GM13976 (cell line): ENCODE measurements around the gene TEX44.

ENCODE experiments used
- DNase-seq: peaks from one replicate; pipeline ENCODE4 v3.0.0; 2012; ENCODE audit warnings: low spot score
- in situ Hi-C: fragments of 300-500 bp; cut with MboI; formaldehyde crosslinking; loops from one replicate; pipeline ENCODE4 v1.12.0; 2022; ENCODE audit warnings: low sequenced_read_pairs, mixed read lengths, inconsistent platforms; ENCODE audit not compliant: unreplicated experiment
- TF ChIP-seq, protein P1 (sequence below): IDR thresholded peaks from 2 replicates; pipeline ENCODE4 v1.5.1; 2012; ENCODE audit warnings: borderline replicate concordance, mild to moderate bottlenecking; ENCODE audit not compliant: insufficient read depth; ENCODE audit errors: extremely low read depth, missing control alignments, control extremely low read depth

TEX44 gene

DNA sequence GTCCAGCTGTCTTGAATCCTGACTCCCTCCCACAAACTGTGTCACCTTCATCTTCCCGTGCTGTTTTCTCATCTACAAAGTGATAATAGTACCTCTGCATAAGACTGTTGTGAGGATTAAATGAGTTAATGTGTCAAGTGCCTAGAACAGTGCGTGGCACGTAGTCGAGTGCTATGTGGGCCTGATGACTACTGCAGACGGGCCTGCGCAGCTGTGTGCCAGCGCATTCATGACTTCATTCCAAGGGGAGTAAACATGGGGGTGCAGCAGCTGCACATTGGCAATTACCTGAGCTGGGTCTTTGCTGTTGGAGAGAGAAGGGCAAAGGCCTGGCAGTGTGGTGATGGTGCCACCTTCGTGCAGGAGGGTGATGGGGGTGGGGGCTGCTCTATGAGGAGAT is 5.0 kb downstream of the TEX44 start:
- in situ Hi-C loops: no loop called here
- TF ChIP-seq, protein P1, sequence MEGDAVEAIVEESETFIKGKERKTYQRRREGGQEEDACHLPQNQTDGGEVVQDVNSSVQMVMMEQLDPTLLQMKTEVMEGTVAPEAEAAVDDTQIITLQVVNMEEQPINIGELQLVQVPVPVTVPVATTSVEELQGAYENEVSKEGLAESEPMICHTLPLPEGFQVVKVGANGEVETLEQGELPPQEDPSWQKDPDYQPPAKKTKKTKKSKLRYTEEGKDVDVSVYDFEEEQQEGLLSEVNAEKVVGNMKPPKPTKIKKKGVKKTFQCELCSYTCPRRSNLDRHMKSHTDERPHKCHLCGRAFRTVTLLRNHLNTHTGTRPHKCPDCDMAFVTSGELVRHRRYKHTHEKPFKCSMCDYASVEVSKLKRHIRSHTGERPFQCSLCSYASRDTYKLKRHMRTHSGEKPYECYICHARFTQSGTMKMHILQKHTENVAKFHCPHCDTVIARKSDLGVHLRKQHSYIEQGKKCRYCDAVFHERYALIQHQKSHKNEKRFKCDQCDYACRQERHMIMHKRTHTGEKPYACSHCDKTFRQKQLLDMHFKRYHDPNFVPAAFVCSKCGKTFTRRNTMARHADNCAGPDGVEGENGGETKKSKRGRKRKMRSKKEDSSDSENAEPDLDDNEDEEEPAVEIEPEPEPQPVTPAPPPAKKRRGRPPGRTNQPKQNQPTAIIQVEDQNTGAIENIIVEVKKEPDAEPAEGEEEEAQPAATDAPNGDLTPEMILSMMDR: no peak
- no peak for DNase-seq

DNA sequence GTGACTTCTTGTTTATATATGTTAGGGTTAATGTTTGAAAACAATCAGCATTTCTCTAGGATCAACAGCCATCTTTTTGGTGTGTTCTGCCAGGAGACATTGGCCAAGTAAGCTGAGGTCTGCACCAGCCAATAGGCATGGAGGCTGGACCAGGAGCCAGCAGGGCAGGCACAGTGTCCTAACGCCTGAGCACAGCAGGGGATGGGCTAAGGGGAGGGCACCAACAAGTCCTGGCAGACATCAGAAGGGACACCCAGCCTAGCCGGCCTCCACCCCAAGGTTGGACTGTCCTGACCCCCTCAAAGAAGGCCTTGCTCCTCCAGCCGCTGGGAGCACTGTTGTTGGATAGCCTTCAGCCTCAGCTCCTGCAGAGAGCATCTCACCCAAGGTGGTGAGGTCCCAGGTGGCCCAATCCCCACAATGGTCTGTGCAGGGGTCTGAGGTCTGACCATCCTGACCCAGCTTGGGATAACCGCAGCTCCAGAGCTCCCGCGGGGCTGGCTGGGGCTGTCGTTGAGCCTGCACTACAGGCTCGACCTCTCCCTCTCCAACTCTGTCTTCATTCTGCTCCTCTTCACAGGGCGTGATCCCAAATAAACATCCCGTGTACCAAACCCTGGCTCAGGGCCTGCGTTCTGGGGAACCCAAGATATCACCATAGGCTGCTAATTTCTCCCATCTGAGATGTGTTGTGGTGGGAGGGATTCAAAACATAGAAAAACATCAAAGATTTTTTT is 8.1 kb downstream of the TEX44 start:
- in situ Hi-C loops: no loop called here
- TF ChIP-seq, protein P1: no peak
- no peak for DNase-seq

DNA sequence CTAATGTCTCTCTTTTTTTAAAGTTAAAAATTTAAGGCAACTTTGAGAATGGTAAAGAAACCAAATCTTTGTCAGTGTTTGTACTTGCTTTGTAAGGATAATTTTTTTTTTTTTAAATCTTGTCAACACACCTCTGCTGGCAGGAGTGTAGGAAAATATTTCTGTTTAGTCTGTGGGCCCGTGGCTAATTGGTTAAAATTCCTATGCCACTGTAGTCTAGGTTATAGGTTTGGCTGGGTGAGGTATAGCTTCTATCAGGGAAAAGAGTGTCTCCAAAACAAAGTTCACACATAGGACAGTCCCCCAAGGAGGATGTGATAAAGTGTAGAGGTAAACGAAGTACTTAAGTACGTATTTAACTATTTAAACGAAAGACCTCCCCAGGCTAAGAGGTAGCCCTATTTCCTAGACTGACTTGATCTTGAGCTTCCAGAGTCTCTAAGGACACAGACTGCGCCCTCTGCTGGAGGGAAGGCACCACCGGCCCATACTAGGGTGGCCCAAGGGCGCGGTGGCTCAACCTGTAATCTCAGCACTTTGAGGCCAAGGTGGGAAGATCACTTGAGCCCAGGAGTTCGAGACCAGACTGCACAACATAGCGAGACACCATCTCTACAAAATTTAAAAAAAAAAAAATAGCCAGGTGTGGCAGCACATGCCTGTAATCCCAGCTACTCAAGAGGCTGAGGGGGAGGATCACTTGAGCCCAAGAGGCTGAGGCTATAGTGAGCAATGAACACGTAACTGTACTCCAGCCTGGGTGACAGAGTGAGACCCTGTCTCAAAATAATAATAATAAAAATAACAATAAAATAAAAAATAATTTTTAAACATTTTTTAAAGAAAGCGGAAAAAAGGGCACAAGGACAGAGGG is 8.9 kb downstream of the TEX44 start:
- TF ChIP-seq, protein P1: peak; percentile 93
- in situ Hi-C loops: no loop called here
- peak; percentile 83 for DNase-seq

DNA sequence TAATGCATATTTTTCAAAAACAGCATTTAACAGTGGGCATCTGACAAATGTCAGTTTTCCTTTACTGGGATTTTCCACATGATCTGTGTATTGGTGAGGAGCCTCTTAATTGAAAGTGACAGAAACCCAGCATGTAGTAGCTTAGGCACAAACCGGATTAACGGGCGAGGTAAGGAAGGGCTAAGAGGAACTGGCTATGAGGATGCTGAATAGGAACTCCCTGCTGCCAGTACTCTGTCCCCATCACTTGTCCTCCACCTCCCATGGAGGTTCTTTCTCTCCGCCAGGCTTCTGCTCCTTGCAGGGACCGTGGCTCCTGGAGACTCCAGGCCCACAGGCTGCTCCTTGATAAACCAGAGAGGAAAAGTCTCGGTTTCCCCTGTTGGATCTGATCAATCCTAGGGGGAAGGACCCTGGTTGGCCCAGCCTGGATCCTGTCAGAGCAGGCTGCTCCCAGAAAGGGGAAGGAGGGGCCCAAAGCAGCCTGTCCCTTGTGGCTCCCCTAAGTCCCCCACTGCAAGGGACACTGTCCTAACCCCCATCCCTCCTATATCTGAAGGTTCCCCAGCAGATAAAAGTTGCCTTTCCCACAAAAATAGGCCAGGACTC is 10.3 kb downstream of the TEX44 start:
- in situ Hi-C loops: no loop called here
- DNase-seq: no peak

DNA sequence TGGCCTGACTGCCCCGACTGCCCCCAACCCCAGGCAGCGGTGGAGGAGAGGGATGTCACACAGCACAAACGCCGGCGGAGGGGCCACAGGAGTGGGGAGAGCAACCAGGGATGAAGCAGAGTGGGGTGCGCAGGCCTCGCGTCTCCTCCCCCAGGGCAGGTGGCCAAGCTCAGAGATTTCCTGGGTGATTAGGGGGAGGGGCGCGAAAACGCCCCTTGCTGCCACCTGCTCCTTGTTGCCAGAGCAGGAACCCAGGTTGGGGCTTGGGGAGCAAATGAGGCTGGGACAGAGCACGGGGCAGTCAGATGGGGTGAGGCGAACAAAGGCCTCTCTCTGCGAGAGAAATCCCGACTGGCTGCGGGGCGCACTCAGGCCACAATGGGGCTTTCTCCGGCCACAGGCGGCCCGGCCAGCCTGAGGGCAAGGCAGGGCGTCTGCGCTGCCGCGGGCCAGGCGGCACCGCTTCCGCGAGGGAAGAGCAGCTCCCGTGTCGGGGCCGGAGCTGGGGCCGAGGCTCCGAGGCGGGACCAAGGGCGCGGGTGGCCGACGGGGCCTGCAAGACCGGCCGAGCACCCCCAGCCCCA is 11.5 kb downstream of the TEX44 start:
- in situ Hi-C loops: no loop called here
- DNase-seq: peak; percentile 80
- TF ChIP-seq, protein P1: no peak

More for the DNA sequence above, 10.3 kb downstream of the TEX44 start:
- TF ChIP-seq, protein P1: no peak
